PC-3 (cell line): ENCODE measurements around the gene FOXK1. TPM values are rescaled to one million over a fixed set of nuclear protein-coding genes. Genes with fewer than 3 reads are reported as not detected.

Experiments used
- ATAC-seq: fragments of 200-7000 bp; cut with Tn5 transposase; 2 replicates; pipeline ENCODE4 v1.9.1; 2020; ENCODE audit warnings: mild to moderate bottlenecking, moderate library complexity
- BruUV-seq: library from RNA; stranded (reverse); fragments of 400-500 nt; replicated peaks from 2 replicates; lab custom pipeline; 2021; lab: Mats Ljungman, UMichigan
- CTCF ChIA-PET: fragments of 300-600 bp; sonication (Branson Sonifier 250); formaldehyde crosslinking; loops from one replicate; lab custom pipeline; 2022; ENCODE audit warnings: antibody characterized with exemption; lab: Charles Lee
- POLR2A ChIA-PET: fragments of 300-600 bp; sonication (Branson Sonifier 250); formaldehyde crosslinking; loops from one replicate; lab custom pipeline; 2022; ENCODE audit warnings: antibody characterized with exemption; ENCODE audit not compliant: unreplicated experiment; lab: Charles Lee
- DNase-seq: peaks from one replicate; pipeline ENCODE4 v3.0.0-alpha.2; 2015
- H2AFZ ChIP-seq: fragments of 300-600 bp; sonication (generic); 2 replicates; pipeline ENCODE4 v1.6.0; 2016; ENCODE audit warnings: antibody characterized with exemption, low read length
- H3F3A ChIP-seq: fragments of 300-600 bp; sonication (generic); one replicate; pipeline ENCODE4 v1.6.0; 2017; ENCODE audit warnings: antibody characterized with exemption, low read length, control low read depth, mild to moderate bottlenecking; ENCODE audit not compliant: unreplicated experiment
- H3K27ac ChIP-seq: fragments of 300-600 bp; sonication (generic); 2 replicates; pipeline ENCODE4 v1.5.1; 2016; ENCODE audit warnings: mild to moderate bottlenecking, low read length
- H3K27me3 ChIP-seq: fragments of 300-600 bp; sonication (generic); 2 replicates; pipeline ENCODE4 v1.6.1; 2016; ENCODE audit warnings: low read length, mixed read lengths
- H3K36me3 ChIP-seq: fragments of 300-600 bp; sonication (generic); 2 replicates; pipeline ENCODE4 v1.6.1; 2016; ENCODE audit warnings: low read depth, mixed run types, low read length, mixed read lengths
- H3K4me1 ChIP-seq: fragments of 300-600 bp; sonication (generic); 2 replicates; pipeline ENCODE4 v1.5.1; 2016; ENCODE audit warnings: low read length; ENCODE audit not compliant: insufficient read depth
- H3K4me2 ChIP-seq: fragments of 300-600 bp; sonication (generic); 2 replicates; pipeline ENCODE4 v1.6.0; 2016; ENCODE audit warnings: low read length
- H3K4me3 ChIP-seq: fragments of 300-600 bp; sonication (generic); 2 replicates; pipeline ENCODE4 v1.5.1; 2016; ENCODE audit warnings: mild to moderate bottlenecking, low read length, mixed read lengths
- H3K79me2 ChIP-seq: fragments of 300-600 bp; sonication (generic); 2 replicates; pipeline ENCODE4 v1.6.1; 2017; ENCODE audit warnings: low read length, mixed read lengths
- H3K9ac ChIP-seq: fragments of 300-600 bp; sonication (generic); 2 replicates; pipeline ENCODE4 v1.6.0; 2016; ENCODE audit warnings: mild to moderate bottlenecking, low read length
- H3K9me2 ChIP-seq: fragments of 300-600 bp; sonication (generic); replicated peaks from 2 replicates; pipeline ENCODE4 v1.6.1; 2016; ENCODE audit warnings: mixed run types, low read length, mixed read lengths
- H3K9me3 ChIP-seq: fragments of 300-600 bp; sonication (generic); 2 replicates; pipeline ENCODE4 v1.6.1; 2016; ENCODE audit warnings: low read length, mixed read lengths
- H4K20me1 ChIP-seq: fragments of 300-600 bp; sonication (generic); 2 replicates; pipeline ENCODE4 v1.6.1; 2016; ENCODE audit warnings: low read length, mixed read lengths
- EZH2 ChIP-seq: fragments of 300-600 bp; sonication (generic); IDR thresholded peaks from one replicate; pipeline ENCODE4 v1.6.1; 2017; ENCODE audit warnings: antibody characterized with exemption, mild to moderate bottlenecking, low read length; ENCODE audit not compliant: unreplicated experiment
- EZH2phosphoT487 ChIP-seq: fragments of 300-600 bp; sonication (generic); IDR thresholded peaks from 2 replicates; pipeline ENCODE4 v1.6.1; 2018; ENCODE audit warnings: mild to moderate bottlenecking, antibody characterized with exemption, low read length, borderline replicate concordance
- intact Hi-C: fragments of 100-400 bp; cut with micrococcal nuclease; formaldehyde crosslinking; loops from 2 replicates; pipeline ENCODE4 v1.9.0; 2023
- total RNA-seq: library from RNA; depleted of rRNA; stranded (reverse); fragments of >200 nt; gene quantifications from 2 replicates; pipeline ENCODE4 v1.2.3, GENCODE V29; 2014
- TF ChIP-seq, protein P1 (sequence below): fragments of 300-600 bp; sonication (generic); conservative IDR thresholded peaks from 2 replicates; pipeline ENCODE4 v1.5.1; 2017; ENCODE audit warnings: antibody characterized with exemption, low read depth, mild to moderate bottlenecking, low read length

FOXK1 gene
- total RNA-seq, 1 experiment from 2014 or later: 13.2 TPM

- Histone ChIP-seq H3K36me3 (no peaks in the 10 kb centered on the region), H3K79me2 (peaks cover 96% of the 10 kb centered on the region), H3K9me3 (no peaks in the 10 kb centered on the region), H3K27ac (no peak overlapping the region), H3K9me2 (no peaks in the 10 kb centered on the region), H3K4me2 (no peak overlapping the region), H3F3A (no peaks in the 10 kb centered on the region), H3K27me3 (no peaks in the 10 kb centered on the region), H3K4me1 (no peaks in the 10 kb centered on the region), H3K9ac (no peak overlapping the region), H2AFZ (no peak overlapping the region), H4K20me1 (peaks cover 13% of the 10 kb centered on the region; the same call in 1 of the 2 replicates), H3K4me3 (no peak overlapping the region)
- CTCF ChIA-PET: no interaction called here
- BruUV-seq: no TSS peak
- POLR2A ChIA-PET: no interaction called here
- no peak for DNase-seq
- intact Hi-C loops: no loop called here
- ATAC-seq: no peak
- no peak for TF ChIP-seq EZH2
Measured at GRCh38 chr7:4693152-4693551, 11.1 kb downstream of the FOXK1 start.

GRCh38 chr7:4693749-4694148 lies 11.7 kb downstream of the FOXK1 start:
- H4K20me1 ChIP-seq: peaks cover 14% of the 10 kb centered on the region; the same call in 1 of the 2 replicates
- no TSS peak for BruUV-seq
- DNase-seq (no peak), ATAC-seq (no peak)
- no peaks in the 10 kb centered on the region for H3K36me3 ChIP-seq
- H3K4me2 ChIP-seq: no peak overlapping the region
- ChIA-PET CTCF (no interaction called here), POLR2A (no interaction called here)
- TF ChIP-seq EZH2: no peak
- TF ChIP-seq EZH2phosphoT487: no peak
- TF ChIP-seq, protein P1, sequence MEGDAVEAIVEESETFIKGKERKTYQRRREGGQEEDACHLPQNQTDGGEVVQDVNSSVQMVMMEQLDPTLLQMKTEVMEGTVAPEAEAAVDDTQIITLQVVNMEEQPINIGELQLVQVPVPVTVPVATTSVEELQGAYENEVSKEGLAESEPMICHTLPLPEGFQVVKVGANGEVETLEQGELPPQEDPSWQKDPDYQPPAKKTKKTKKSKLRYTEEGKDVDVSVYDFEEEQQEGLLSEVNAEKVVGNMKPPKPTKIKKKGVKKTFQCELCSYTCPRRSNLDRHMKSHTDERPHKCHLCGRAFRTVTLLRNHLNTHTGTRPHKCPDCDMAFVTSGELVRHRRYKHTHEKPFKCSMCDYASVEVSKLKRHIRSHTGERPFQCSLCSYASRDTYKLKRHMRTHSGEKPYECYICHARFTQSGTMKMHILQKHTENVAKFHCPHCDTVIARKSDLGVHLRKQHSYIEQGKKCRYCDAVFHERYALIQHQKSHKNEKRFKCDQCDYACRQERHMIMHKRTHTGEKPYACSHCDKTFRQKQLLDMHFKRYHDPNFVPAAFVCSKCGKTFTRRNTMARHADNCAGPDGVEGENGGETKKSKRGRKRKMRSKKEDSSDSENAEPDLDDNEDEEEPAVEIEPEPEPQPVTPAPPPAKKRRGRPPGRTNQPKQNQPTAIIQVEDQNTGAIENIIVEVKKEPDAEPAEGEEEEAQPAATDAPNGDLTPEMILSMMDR: no peak
- no peaks in the 10 kb centered on the region for H3K4me1 ChIP-seq
- H3K27me3 ChIP-seq: no peaks in the 10 kb centered on the region
- no peak overlapping the region for H3K27ac ChIP-seq
- H3K9me2 ChIP-seq: no peaks in the 10 kb centered on the region
- H3F3A ChIP-seq: no peaks in the 10 kb centered on the region
- H2AFZ ChIP-seq: no peak overlapping the region
- intact Hi-C loops: no loop called here
- no peaks in the 10 kb centered on the region for H3K9me3 ChIP-seq
- H3K79me2 ChIP-seq: peaks cover 96% of the 10 kb centered on the region
- H3K4me3 ChIP-seq: no peak overlapping the region
- no peak overlapping the region for H3K9ac ChIP-seq

GRCh38 chr7:4694305-4694704 lies 12.2 kb downstream of the FOXK1 start:
- Histone ChIP-seq H3K79me2 (peaks cover 95% of the 10 kb centered on the region), H3K27me3 (no peaks in the 10 kb centered on the region), H3K4me3 (no peak overlapping the region), H3K9me3 (no peaks in the 10 kb centered on the region), H3K9me2 (no peaks in the 10 kb centered on the region), H3K4me2 (no peak overlapping the region), H3F3A (no peaks in the 10 kb centered on the region), H2AFZ (no peak overlapping the region), H3K9ac (no peak overlapping the region), H3K4me1 (no peaks in the 10 kb centered on the region), H4K20me1 (peaks cover 17% of the 10 kb centered on the region; the same call in 1 of the 2 replicates), H3K27ac (no peak overlapping the region), H3K36me3 (no peaks in the 10 kb centered on the region)
- no peak for DNase-seq
- ChIA-PET CTCF (no interaction called here), POLR2A (no interaction called here)
- TF ChIP-seq, protein P1: no peak
- no peak for TF ChIP-seq EZH2phosphoT487
- no peak for TF ChIP-seq EZH2
- no TSS peak for BruUV-seq
- intact Hi-C loops: no loop called here
- ATAC-seq: no peak
